Activated naive CD4-positive, alpha-beta T cell (primary cell): Measurements from ENCODE around the gene SCN2A.
"Not testable (repeated sequence)": the region's sequence is repeated elsewhere in the genome, so short reads cannot be mapped to it uniquely, and the experiment has no call there.

Experiments used
- DNase-seq, 4 experiments: peaks; one replicate each; lab custom pipeline; 2025; lab: John Stamatoyannopoulos, UW

Gene SCN2A

DNA sequence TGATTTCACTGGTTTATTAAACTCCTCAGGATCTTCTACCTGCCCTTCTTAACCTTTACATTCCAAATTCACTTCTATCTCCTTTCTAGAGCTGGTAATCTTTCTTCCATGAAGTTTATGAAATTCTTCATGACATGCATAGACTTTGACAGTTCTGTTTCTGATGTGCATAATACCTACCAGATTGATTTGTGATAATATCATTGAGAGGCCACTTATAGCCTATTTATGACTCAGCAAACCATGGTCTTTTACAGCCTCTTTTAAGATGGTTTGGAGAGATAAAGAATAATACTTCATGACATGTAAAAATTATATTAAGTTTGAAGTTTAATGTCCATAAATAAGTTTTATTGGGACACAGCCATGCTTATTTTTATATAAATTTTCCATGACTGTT, 14.0 kb downstream of the SCN2A start:
- DNase-seq, result no peak

DNA sequence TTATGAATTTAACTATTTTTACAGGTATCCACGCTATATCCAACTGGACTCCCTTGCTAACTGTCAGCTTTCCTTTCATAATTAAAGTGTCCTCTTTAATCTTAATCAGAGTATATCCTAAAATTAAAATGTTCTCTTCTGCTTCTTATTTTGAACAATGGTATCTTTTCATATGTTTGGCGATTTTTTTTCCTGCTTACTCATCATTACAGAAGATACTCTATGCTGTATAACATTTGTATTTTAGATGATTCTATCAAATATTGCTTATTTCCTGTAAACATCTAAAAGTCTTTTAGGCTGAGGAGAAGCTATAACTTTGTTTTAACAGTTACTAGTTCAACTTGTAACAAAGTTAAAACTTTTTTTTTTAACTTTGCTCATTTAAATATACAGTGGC, 17.4 kb downstream of the SCN2A start:
- DNase-seq, result no peak

DNA sequence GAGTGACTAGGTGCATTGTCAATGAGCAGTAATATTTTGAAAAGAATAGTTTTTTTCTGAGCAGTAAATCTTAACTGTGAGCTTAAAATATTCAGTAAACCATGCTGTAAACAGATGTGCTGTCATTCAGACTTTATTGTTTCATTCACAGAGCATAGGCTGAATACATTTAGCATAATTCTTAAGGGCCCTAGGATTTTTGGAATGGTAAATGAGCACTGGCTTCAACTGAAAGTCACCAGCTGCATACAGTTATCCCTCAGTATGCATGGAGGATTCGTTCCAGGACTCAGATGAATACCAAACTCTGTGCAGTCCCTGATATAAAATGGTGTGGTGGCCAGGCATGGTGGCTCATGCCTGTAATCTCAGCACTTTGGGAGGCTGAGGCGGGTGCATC, 21.1 kb downstream of the SCN2A start:
- DNase-seq, result not testable (repeated sequence)

DNA sequence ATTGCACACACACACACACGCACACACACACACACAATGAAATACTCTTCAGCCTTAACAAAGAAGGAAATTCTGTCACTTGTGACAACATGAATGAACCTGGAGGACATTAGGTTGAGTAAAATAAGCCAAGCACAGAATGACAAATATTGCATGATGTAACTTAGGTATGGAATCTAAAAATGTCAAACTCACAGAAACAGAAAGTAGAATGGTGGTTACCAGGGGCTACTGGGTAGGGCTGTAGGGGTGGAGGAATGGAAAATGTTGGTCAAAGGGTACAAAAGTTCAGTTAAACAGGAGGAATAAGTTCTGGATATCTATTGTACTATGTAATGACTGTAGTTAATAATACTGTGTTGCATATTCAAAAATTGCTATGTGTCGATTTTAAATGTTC, 29.5 kb downstream of the SCN2A start:
- DNase-seq, result no peak

DNA sequence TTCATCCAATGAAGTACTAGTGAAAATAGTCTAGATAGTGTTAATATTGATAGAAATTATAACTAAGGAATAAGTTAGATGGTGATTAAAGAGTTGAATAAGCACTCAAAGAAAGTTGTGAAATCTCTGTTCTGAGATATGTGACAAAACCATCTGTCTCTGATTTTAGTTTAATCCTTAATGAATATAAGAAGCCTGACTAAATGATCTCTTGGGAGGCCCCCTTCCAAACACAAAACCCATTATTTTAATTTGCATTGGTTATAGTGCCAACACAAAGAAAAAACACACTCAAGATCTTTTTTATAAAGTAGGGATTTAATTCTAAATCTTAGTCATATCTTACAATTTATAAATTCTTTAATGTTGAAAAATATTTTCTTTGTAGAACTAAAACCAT, 34.0 kb downstream of the SCN2A start:
- DNase-seq, result no peak

DNA sequence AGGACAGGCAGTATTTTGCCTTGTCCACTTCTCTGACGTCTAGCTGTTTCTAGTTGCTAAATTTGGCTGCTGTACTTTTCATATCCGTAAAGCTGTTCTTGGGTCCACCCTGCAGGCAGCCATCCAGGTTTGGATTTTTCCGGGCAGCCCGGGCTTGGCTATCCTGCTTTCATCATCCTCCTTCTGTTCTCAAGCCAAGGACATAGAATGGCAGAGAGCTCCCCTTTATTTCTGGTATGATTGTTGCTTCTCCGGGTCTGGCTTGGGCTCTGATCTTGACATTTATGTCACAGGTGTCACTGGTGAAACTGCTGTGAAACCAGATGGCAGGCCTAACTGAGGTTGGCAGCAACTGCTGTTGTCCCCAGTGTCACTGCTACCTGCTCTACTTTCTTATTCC, 35.5 kb downstream of the SCN2A start:
- no peak for DNase-seq

DNA sequence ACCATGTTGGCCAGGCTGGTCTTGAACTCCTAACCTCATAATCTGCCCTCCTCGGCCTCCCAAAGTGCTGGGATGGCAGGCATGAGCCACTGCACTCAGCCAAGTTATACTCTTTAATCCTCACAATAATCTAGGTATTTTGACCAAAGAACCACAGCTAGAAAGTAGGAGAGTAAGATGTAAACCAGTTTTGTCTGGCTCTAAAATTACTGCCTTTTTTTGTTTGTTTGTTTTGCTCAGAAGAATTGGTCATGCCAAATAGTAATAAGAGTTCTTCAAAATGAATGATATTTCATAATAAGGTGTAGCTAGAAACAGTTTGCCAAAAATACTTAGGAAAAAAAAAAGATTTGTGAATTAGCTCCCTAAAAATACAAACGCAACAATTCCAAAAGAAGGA, 36.7 kb downstream of the SCN2A start:
- no peak for DNase-seq

DNA sequence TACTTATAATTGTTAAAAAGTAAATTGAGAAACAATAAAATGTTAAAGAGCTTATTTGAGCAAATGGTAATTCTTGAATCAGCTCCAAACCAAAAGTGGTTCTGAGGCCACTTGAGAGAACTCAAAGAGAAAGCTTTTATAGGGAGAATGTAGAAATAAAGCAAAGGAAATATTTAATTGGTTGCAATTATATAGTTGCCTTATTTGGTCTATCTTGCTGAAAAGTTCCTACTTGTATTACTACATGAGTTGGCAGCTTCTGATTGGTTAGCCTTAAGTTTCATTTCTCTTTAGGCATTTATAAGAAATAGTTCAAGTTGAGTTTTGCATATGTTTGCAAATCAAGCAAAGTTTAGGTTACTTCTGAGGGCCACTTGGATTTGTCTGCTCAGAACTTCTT, 38.1 kb downstream of the SCN2A start:
- DNase-seq, result no peak

DNA sequence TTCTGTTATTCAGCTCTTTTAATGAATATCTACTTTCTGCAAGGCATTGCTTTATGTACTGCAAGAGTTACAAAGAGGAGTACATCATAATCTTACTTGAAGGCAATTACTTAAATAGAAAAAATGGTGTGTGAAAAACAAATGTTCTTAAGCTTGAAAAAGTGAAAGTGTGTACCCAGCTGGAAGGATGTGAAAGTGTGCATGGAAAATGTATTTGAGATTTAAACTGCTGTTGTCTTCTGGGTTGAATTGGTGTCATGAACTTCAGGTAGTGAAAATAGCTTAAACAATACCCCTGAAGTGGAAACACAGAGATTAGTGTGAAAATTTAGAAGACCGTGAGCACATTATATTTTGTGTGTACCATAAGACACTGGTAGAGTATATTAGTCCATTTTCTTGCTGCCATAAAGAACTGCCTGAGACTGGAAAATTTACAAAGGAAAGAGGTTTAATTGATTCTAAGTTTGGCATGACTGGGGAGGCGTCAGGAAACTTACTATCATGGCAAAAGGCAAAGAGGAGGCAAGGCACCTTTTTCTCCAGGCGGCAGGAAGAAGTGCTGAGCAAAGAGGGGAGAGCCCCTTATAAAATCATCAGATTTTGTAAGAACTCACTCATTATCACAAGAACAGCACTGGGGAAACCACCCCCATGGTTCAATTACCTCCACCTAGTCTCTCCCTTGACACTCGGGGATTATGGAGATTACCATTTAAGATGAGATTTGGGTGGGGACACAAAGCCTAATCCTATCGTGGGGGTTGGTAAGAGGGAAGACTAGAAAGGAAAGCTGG, 38.8 kb downstream of the SCN2A start:
- DNase-seq, result no peak

DNA sequence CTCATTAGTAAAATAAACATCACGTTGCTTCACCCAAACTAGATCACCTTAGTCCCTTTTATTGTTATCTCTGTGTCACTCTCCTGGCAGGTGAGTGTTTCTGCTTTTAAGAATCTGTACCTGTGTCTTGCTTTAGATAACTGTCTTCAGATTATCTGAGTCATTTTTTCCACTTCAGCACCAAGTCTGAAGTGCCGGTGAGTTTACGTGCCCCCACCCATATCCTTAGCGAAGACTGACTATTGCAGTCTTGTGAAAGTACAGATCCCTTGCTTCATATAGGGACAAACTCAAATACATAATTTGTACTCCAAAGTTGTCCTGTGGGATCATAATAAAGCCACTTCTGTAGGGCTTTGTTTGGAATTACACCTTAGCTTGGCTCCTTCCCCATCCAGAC, 41.1 kb downstream of the SCN2A start:
- no peak for DNase-seq

DNA sequence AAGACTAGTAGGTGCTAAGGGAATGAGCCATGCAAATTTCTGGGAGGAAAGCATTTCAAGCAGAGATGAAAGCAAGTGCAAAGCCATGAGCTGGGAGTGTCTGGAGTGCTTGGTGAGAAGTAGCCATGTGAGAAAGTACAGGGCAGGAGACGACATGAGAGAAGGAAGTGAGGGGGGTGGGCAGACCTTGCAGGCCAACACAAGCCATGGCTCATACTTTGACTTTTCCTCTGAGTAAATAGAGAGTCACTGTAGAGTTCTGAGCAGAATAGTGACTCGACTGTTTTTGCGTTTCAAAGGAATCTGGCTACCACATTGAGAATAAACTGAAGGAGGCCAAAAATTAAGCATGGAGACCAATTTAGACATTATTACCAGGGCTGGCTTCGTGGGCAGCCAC, 42.2 kb downstream of the SCN2A start:
- DNase-seq, result no peak

DNA sequence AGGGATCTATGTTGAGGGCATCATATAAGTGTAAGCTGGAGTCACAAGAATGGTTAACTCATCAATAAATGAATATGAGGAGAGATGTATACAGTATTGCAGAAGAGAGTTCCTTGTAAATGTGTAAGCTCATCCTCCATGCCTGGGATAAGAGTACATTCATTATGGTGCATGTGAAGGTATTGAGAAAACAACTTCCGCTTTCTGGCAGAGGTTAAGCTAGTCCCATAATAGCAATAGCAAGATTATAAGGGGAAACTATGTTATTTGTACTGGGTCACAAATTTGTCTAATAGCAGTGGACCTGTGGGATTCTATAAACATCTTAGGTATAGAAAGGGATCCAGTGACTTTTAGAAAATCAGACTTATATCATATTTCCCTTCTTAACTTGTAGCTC, 44.1 kb downstream of the SCN2A start:
- DNase-seq, result no peak

DNA sequence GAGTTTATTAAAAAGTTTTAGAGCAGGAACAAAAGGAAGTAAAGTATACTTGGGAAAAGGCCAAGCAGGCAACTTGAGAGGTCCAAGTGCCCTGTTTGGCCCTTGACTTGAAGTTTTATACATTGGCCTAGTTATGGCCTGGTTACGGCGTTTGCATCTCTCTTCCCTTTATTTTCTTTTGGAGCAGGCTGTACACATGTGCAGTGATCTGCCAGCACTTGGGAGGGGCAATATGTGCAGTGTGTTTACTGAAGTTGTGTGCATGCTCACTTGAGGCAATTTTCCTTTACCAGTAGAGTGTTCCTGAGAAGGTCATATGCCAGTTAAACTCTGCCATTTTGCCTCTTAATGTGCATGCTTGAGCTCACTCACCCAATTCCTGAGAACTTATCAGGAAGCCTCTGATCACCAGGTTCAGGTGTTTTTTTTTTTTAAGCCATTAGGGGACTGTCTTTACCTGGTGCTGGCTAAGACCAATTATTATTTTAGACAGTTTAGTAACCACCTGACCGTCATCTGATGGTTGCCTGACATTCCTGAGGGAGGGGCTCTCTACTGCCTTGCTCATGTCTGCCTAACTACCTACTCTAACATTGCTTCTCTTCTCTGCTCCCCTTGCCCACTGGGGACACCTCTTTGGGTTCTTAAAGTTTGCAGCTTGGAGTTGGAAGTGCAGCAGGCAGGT, 48.0 kb downstream of the SCN2A start:
- DNase-seq, result no peak

DNA sequence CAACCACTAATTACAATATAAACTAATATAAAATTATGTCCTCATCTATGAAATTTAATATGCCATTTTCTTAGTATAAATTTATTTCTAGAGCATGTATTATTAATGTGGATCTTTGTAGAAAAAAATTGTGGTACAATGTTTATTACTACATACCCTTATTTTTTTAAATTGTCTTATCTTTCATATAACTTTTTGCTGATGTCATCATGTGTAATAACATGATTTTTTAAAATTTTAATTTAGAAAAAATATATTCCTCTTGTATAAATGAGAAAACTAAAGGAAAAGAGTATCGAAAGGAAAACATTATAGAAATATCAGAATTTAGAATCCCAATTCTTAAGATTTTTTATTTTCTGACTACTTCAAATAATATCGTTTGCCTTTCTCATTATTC, 49.9 kb downstream of the SCN2A start:
- no peak for DNase-seq

DNA sequence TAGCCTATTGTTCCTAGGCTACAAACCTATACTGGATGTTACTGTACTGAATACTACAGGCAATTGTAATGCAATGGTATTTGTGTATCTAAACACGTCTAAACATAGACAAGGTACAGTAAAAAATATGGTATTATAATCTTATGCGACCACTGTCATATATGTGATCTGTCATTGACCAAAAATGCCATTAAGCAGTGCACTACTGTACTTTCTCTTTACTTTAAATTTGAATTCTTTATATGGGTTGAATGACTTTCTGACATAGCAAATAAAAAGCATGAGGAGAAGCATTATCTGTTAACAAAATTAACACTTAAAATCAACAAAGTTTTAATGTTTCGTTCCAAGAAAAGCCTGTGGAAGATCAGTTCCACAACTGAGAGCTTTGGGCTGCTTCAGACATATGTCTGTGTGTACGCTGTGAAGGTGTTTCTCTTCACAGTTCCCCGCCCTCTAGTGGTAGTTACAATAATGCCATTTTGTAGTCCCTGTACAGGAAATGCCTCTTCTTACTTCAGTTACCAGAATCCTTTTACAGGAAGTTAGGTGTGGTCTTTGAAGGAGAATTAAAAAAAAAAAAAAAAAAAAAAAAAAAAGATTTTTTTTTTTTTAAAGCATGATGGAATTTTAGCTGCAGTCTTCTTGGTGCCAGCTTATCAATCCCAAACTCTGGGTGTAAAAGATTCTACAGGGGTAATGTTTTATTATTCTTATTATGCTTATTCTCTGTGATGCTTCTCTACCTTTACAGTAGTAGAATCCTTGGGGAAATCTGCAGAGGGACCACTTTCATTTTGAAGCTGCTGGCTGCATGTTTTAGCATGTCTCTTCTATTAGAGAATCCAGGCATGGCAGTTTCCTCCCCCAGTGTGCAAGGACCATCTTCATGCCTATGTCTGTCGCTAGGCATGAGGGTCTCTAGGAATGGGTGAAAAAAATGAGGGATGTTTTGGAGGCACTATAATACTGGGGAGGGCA, 54.5 kb downstream of the SCN2A start:
- no peak for DNase-seq

DNA sequence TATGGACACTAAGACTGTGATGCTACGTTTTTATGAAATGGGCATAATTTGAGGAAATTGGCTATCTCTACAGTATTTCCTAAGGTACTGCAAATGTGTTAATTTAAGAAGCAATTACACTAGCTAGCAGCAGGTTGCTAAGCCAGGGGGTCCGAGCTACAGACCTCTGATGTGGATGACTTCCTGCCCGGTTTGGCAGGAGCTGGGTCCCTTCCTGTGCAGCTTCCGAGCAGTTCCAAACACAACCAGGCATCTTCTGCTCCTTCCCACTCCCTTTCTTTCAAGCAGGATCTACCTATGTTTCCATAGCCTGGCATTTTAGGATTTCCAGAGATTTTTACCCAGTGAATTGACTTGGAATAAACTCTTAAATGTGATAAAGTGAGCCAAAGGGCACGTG, 55.7 kb downstream of the SCN2A start:
- DNase-seq, result no peak

DNA sequence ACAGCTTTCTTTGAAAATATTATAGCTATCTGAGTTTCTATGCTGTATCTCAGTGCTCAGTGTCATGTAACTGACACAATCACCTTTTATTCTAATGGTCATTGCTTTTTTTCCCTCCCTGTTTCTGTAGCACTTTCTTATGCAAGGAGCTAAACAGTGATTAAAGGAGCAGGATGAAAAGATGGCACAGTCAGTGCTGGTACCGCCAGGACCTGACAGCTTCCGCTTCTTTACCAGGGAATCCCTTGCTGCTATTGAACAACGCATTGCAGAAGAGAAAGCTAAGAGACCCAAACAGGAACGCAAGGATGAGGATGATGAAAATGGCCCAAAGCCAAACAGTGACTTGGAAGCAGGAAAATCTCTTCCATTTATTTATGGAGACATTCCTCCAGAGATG, 56.4 kb downstream of the SCN2A start:
- DNase-seq, result no peak

DNA sequence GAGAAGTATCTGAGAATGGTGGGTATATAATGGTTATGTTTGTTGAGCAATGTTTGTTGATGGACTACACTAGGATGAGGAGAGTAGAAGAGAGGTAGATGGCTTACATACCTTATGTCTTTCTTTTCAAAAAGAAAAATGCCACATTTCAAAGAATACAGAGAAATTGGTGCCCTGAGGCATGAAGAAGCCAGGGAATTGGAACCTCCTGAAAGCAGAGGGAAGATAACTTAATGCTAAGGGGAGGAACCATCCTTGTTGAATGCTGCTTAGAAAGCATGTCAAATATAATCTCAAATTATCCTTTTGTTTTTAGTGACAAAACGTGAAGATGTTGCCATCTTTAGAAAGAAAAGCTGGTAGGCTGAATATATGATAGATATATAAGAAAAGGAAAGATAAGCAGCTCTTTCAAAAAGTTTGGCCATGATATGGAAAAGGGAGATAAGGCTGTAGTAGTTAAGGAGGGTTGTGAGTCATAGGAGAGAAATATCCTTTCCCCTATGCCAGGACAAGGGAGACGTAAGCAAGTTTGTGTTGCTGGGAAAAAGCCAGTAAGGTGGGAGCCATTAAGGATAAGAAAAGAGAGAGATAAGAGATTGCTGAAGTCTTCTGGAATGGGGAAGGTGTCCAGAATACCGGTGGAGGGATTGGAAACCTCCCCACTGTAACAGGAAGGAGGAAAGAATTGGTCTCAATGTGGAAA, 66.3 kb downstream of the SCN2A start:
- DNase-seq, result no peak

DNA sequence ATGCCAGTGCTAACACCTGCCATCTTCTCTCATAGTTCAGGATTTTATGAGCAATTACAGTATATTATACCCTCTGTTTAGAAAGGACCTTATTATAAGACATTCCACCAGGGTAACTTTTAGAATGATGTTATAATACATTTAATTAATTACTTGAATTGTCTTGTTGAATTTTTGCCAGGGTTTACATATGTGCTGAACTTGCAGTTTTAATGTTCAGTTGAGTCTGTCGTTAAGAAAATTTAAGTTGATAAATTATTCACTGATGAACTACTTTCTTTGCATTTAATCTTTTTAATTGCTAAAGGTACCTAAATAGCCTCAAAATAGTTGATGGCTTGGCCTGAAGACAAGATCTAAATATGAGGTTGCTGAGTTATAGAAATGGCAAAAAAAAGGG, 68.1 kb downstream of the SCN2A start:
- no peak for DNase-seq

DNA sequence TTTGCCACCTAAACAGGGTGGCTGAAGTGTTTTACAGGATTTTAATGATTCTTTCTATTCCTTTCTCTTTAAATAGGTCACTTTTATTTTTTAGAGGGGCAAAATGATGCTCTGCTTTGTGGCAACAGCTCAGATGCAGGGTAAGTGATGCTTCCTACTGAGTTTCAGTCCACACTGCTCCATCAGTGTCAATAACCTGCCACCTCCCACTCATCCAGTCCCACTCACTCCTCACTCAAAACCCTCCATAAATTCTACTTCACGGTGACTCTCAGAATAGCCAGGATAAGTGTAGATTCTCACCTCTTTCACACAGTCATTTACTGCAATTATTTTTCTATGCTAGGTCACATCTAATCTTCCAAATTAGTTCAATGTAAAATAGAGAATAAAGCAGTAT, 72.7 kb downstream of the SCN2A start:
- no peak for DNase-seq

DNA sequence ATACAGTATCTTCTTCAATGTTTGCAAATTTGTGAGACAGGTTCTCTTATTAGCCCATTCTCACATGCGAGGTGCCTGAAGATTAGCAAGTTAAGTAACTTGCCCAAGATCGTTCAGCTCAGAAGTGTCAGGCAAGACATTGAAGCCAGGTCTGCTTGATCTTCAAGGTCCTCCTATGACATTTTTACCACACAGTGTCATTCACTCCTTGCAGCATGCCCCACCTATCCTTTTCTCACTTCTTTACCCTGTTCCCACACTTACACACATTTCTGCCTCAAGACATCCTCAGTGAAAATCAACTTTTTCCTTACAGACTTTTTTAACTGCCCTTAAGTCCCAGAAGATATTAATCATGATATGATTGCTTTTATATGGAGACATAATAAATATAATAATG, 73.8 kb downstream of the SCN2A start:
- DNase-seq, result no peak

DNA sequence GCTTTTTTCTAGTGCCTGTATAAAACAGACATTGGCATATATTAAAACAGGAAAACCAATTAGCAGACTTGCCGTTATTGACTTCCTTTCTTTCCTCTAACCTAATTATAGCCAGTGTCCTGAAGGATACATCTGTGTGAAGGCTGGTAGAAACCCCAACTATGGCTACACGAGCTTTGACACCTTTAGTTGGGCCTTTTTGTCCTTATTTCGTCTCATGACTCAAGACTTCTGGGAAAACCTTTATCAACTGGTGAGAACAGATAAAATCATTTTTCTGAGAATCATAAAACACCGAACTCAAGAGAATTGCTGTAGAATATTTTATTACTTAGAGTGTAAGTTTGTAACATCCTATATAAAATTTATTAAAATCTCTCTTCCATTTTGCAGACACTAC, 74.3 kb downstream of the SCN2A start:
- DNase-seq, result no peak
